Inflammatory macrophage (primary cell): ENCODE data around the gene NEURL1B.
"Not testable (repeated sequence)": the region's sequence is repeated elsewhere in the genome, so short reads cannot be mapped to it uniquely, and the experiment has no call there.

Experiments used
- DNase-seq, 2 donors: peaks; one replicate each; pipeline ENCODE4 v3.0.0-alpha.2; 2020 to 2022

NEURL1B gene

GRCh38 chr5:172658961-172659501, 18.0 kb downstream of the NEURL1B start:
- no peak for DNase-seq

GRCh38 chr5:172659570-172659908, 18.5 kb downstream of the NEURL1B start:
- DNase-seq: no peak

- DNase-seq: peak; percentile 74 to 75
These were observed 19.0 kb downstream of the NEURL1B start for GRCh38 chr5:172659909-172660628.

GRCh38 chr5:172660974-172661373, 19.9 kb downstream of the NEURL1B start:
- DNase-seq: no peak

- no peak for DNase-seq
These were observed 20.5 kb downstream of the NEURL1B start for GRCh38 chr5:172661526-172661925.

GRCh38 chr5:172662596-172662995, 21.5 kb downstream of the NEURL1B start:
- no peak for DNase-seq

GRCh38 chr5:172664018-172664417, 23.0 kb downstream of the NEURL1B start:
- DNase-seq: no peak

- DNase-seq: no peak
These were observed 23.8 kb downstream of the NEURL1B start for GRCh38 chr5:172664681-172665541.

- DNase-seq: peak; percentile 18
These were observed 25.2 kb downstream of the NEURL1B start for GRCh38 chr5:172666251-172666650.

- no peak for DNase-seq
These were observed 26.9 kb downstream of the NEURL1B start for GRCh38 chr5:172667786-172668593.

- DNase-seq: no peak
These were observed 27.6 kb downstream of the NEURL1B start for GRCh38 chr5:172668594-172669071.

GRCh38 chr5:172669386-172670004, 28.4 kb downstream of the NEURL1B start:
- no peak for DNase-seq

GRCh38 chr5:172670005-172670402, 28.9 kb downstream of the NEURL1B start:
- DNase-seq: no peak

- DNase-seq: no peak
These were observed 29.4 kb downstream of the NEURL1B start for GRCh38 chr5:172670444-172670843.

GRCh38 chr5:172671091-172671490, 30.0 kb downstream of the NEURL1B start:
- DNase-seq: no peak

- DNase-seq: no peak
These were observed 31.6 kb downstream of the NEURL1B start for GRCh38 chr5:172672681-172673080.

- DNase-seq: no peak
These were observed 33.1 kb downstream of the NEURL1B start for GRCh38 chr5:172674155-172674554.

GRCh38 chr5:172676914-172677475, 35.9 kb downstream of the NEURL1B start:
- no peak for DNase-seq

- not testable (repeated sequence) for DNase-seq
These were observed 37.4 kb downstream of the NEURL1B start for GRCh38 chr5:172678362-172678874.

- no peak for DNase-seq
These were observed 37.8 kb downstream of the NEURL1B start for GRCh38 chr5:172678902-172679301.

GRCh38 chr5:172679628-172680212, 38.7 kb downstream of the NEURL1B start:
- no peak for DNase-seq
